ENCODE measurements around the gene RELA.
"Not testable (repeated sequence)": the region's sequence is repeated elsewhere in the genome, so short reads cannot be mapped to it uniquely, and the experiment has no call there.

Gene RELA

GRCh38 chr11:65662799-65663638 lies at the start of gene RELA:
TSS of gene RELA (minus strand) at chr11:65662916. CDS start at chr11:65662832, 84 bp downstream.
- peak; percentile 96 for DNase-seq

- peak; percentile 100 for DNase-seq
Observed at GRCh38 chr11:65711785-65712632, 49.3 kb upstream of the RELA start, which contains the start of gene KAT5. TSS of gene KAT5 (plus strand) at chr11:65712252. CDS start at chr11:65712268, 16 bp downstream.

- DNase-seq: no peak
Observed at GRCh38 chr11:65710421-65710820, 47.7 kb upstream of the RELA start.

DNA sequence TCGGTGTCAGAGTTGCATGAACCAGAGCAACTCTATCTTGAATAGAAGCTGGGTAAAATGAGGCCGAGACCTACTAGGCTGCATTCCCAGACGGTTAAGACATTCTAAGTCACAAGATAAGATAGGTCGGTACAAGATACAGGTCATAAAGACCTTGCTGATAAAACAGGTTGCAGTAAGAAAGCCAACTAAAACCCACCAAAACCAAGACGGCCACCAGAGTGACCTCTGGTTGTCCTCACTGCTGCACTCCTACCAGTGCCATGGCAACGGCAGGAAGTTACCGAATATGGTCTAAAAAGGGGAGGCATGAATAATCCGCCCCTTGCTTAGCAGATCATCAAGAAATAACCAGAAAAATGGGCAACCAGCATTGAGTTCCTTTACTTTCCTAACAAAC lies 46.9 kb upstream of the RELA start:
- no peak for DNase-seq

DNA sequence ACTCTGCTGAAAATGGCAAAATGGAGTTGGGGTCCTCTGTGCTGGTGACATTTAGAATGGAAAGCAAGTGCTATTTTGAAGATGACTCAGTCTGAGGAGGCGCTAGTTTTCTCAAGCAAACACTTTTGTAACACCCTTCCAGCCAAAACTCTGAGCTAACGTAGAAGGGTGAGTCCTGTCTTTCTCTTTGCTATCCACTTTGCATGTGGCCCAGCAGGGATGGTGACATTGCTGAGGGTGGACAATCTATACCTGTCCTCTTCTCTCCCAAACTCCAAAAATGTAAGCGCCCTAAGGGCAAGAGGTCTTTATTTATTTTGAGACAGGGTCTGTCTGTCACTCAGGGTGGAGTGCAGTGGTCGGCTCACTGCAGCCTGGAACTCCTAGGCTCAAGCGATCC lies 45.7 kb upstream of the RELA start:
- no peak for DNase-seq

GRCh38 chr11:65707002-65707401 lies 44.3 kb upstream of the RELA start:
- DNase-seq: not testable (repeated sequence)

GRCh38 chr11:65706303-65706763 lies 43.6 kb upstream of the RELA start:
- peak; percentile 85 for DNase-seq

- DNase-seq: no peak
Observed at GRCh38 chr11:65703846-65704245, 41.1 kb upstream of the RELA start.

DNA sequence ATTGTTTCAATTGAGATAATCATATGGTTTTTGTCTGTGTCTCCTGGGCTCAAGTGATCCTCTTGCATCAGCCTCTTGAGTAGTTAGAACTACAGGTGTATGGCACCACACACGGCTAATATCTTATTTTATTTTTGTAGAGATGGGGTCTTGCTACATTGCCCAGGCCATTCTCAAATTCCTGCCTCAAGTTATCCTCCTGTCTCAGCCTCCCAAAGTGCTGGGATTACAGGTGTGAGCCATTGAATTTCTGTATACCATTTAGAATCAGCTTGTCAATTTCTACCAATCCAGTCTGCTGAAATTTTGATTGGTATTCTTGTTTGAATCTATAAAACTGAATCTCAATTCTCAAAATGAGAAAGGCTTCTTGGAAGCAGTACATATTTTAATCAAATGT lies 39.0 kb upstream of the RELA start:
- no peak for DNase-seq

DNA sequence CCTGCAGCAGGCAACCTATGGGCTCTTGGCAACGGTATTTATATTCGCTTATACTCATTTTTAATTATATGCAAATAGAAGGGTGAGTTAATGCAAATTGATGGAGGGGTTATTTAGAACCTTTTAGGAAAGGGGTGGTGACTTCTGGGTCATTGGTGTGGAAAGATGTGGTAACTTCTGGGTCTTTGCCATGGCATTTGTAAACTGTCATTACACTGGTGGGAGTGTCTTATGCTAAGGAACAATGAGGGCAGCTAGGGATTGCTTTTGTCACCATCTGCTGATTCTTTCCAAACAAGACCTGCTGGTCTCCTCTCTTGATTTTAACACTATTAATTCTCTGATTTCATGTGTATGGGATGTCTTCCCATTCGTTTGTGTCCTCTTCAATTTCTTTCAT lies 37.7 kb upstream of the RELA start:
- no peak for DNase-seq

GRCh38 chr11:65699306-65699705 lies 36.6 kb upstream of the RELA start:
- no peak for DNase-seq

GRCh38 chr11:65698205-65698604 lies 35.5 kb upstream of the RELA start:
- DNase-seq: no peak

DNA sequence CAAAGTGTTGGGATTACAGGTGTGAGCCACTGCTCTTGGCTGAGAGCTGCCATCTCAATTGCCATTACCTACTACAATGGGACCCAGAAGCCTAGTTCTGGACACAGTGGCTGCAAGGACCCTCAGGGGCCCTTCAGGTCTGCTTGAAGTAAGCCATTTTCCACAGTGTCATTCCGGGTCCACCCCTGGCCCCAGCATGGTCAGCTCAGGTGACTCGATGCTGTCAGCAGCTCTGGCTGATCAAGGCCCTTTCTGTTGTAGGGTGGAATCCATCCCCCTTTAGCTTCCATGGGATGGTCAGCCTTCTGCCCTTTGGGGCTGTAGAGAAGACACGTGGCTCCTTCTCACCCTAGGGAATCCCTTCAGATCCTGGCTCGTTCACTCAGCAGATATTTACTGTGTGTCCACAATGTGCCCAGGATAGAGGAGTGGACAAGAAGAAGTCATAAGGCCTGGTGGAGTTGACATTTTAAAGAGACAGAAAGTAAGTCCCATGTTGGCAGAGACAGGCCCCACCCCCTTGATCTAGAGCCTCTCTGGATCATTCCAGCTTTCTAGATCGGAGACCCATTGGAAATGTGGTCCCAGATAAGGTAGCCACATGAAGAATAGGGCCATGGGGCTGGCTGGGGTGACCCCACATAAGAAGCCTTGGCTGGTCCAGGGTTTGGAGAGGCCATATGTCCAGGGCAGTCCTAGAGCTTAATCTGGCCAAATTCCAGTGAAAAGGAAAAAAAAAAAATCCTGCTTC lies 34.3 kb upstream of the RELA start:
- no peak for DNase-seq

DNA sequence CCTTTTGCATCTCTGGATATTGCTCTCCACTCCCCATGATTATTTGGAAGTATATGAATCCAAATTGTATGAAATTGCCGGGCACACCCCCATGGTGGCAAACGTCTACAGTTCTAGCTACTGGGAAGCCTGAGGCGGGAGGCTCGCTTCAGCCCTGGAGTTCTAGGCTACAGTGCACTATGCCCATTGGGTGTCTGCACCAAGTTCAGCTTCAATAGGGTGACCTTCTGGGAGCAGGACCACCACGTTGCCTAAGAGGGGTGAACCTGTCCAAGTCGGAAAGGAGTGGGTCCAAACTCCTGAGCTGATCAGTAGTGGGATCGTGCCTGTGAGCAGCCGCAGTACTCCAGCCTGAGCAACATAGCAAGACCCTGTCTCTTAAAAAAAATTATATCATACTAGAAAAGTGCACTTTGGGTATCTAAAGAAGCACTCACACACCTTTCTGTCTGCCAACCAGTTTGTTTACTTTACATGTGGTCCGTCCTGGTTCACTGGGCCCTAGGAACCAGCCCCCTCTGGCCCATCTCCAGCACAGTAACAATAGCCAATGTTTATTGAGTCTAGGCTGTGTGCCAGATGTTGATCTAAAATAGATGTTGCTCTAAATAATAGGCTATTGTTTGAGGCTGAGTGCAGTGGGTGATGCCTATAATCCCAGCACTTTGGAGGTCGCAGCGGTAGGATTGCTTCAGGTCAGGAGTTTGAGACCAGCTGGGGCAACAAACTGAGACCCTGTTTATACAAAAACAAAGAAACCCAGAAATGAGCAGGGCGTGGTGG lies 32.9 kb upstream of the RELA start:
- no peak for DNase-seq

DNA sequence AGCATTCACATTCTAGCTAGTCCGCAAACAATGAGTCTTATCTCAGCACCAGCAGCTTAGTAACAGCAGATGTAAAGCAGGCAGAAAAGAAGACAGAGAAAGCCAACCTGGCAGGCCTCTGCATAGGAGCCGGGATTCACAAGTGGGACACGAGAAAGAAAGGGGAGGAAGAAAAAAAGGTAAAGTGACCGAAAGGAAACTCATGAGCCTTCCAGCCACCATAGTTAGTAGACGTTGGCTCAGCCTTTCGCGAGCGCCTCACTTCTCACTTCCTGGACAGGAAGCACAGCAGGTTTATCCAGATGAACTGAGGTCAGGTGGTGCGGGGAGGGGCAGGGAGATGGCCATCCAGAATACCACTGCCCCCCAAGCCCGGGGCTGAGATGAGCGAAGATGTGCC lies 29.7 kb upstream of the RELA start:
- no peak for DNase-seq

DNA sequence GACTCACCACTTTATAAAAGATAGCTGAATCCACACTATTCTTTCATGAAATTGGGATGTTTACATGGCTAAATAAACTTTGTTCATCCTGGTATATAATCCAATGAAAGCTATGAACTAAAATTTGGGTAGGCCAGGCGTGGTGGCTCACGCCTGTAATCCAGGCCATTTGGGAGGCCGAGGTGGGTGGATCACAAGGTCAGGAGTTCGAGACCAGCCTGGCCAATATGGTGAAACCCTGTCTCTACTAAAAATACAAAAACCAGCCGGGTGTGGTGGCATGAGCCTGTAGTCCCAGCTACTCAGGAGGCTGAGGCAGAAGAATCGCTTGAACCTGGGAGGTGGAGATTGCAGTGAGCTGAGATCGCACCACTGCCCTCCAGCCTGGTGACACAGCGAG lies 29.1 kb upstream of the RELA start:
- not testable (repeated sequence) for DNase-seq

DNA sequence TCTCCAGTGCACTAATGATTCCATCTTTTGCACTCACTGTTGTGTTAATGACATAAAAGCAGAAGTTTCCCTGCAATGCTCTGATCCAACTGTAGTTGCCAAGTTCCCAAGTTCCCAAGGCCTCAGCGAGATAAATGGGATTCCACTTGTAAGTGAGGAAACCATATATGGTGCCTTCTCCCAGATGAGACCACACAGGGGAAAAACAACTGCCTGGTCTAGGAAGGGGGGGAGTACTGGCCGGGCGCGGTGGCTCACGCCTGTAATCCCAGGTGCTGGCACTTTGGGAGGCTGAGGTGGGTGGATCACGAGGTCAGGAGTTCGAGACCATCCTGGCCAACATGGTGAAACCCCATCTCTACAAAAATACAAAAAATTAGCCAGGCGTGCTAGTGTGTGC lies 23.3 kb upstream of the RELA start:
- DNase-seq: no peak

DNA sequence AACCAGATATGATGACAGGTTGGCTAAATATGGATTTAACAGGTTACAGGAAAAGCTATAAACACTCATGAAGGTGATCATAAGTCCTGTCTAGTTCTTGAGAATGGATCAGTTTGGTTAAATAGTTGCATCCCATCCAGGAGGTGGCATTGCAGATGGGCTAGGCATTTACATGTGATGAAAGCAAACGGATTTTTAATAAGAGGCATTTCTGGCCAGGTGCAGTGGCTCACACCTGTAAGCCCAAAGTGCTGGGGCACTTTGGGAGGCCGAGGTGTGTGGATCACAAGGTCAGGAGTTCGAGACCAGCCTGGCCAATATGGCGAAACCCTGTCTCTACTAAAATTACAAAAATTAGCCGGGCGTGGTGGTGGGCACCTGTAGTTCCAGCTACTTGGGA lies 20.8 kb upstream of the RELA start:
- not testable (repeated sequence) for DNase-seq

- DNase-seq: no peak
Observed at GRCh38 chr11:65680192-65680743, 17.6 kb upstream of the RELA start.

GRCh38 chr11:65672982-65673381 lies 10.3 kb upstream of the RELA start:
- DNase-seq: no peak

DNA sequence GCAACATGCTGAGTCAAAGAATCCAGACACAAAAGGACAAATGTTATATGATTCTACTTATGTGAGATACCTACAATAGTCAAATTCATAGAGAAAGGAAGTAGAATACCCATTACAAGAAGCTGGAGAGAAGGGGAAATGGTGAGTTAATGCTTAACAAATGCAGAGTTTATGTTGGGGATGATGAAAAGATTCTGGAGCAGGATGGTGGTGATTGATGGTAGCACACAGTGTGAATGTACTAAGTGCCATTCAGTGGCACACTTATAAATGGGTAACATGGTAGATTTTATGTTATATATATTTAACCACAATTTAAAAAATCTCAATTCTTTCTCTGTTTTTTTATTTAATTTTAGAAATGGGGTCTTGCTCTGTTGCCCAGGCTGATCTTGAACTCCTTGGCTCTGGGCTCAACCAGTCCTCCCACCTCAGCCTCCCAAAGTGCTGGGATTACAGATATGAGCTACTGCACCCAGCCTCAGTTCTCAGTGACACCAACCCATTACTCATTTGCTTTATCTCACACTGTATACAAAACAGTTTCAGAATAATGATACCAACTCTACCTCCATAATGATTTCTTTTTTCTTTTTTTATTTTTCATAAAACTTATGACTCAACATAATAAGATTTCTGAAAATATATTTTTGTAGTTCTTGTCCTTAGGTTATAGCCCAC lies 9.6 kb upstream of the RELA start:
- no peak for DNase-seq

All from eye (tissue), 1 donor.